SK-N-MC (cell line): ENCODE measurements around the gene PROB1.

Experiments used
- EZH2 ChIP-seq: fragments of 200-600 bp; sonication (generic); IDR thresholded peaks from one replicate; pipeline ENCODE4 v1.6.1; 2017; ENCODE audit warnings: antibody characterized with exemption
- POLR2AphosphoS5 ChIP-seq: IDR thresholded peaks from 2 replicates; pipeline ENCODE4 v1.6.1; 2012; ENCODE audit warnings: mild to moderate bottlenecking, low read depth, low read length, borderline replicate concordance

DNA sequence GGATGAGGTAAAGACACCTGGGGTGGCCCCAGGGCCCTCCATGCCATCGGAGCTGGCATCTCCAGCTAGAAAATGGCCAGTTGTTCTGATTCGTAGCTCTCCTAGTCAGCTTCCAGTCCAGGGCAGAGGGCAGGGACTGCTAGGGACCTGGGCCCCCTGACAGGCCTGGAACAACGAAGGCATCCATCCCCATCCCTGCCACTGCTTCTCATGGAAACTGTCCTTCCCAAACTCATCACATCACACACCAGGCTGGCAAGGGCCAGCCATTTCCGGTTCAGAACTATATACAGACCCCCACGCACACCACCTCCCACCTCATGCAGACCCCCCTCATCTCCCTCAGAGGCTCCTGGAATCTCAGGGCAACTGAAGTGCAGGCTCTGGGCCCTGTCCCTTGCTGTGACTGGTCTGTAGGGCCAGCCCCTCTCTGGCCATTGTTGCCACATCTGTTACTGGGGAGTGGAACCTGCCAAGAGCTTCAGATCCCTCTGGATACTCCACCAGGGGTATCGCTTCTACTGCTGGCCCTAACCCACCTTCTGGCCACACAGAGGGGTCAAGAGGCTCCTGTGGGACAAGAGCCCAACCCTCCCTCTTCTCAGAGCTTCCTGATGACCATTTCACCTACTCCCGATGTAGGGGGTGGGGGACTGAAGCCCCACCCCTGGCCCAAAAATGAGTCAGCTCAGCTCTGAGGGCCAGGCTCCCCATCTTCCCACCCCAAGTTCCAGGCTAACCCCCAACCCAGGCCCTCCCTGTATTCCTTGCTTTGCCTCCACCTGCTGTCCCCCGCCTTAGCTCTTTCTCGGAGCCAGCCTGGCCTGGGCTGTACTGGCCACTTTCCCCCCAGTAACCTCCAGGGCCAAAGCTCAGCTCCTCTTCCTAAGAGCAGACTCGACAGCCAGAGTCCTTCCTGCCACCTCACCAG is 4.0 kb downstream of the PROB1 start:
- no peak for TF ChIP-seq POLR2AphosphoS5
- no peak for TF ChIP-seq EZH2
